Keratinocyte (primary cell): ENCODE measurements around the gene IPMK. TPM values are rescaled to one million over a fixed set of nuclear protein-coding genes. Genes with fewer than 3 reads are reported as not detected.

Source experiments
- DNase-seq: peaks from one replicate; pipeline ENCODE4 v3.0.0-alpha.2; 2011; ENCODE audit warnings: low read depth, missing footprints, low spot score
- FAIRE-seq: peaks from 2 replicates; lab custom pipeline; 2011; peaks lifted over from hg19 to GRCh38; lab: Jason Lieb, UNC
- H2AFZ ChIP-seq: 2 replicates; pipeline ENCODE4 v1.6.0; 2012; ENCODE audit warnings: low read length, control low read depth, inconsistent platforms; ENCODE audit not compliant: control insufficient read depth
- H3K27ac ChIP-seq: 2 replicates; pipeline ENCODE4 v1.5.1; 2011; ENCODE audit warnings: low read length; ENCODE audit not compliant: control insufficient read depth, insufficient read depth
- H3K27me3 ChIP-seq: 3 replicates; pipeline ENCODE4 v1.6.0; 2011; ENCODE audit warnings: low read length; ENCODE audit not compliant: control insufficient read depth, insufficient read depth; ENCODE audit errors: extremely low read depth
- H3K36me3 ChIP-seq, 2 experiments: 2 replicates in 1 of 2; 3 replicates in 1 of 2; pipeline ENCODE4 v1.5.1; 2011; ENCODE audit warnings: low read length in 2 of 2, mild to moderate bottlenecking in 1 of 2; ENCODE audit not compliant: control insufficient read depth in 2 of 2, insufficient read depth in 2 of 2; ENCODE audit errors: extremely low read depth in 1 of 2
- H3K4me1 ChIP-seq: 3 replicates; pipeline ENCODE4 v1.5.1; 2011; ENCODE audit warnings: low read length; ENCODE audit not compliant: control insufficient read depth, insufficient read depth; ENCODE audit errors: extremely low read depth
- H3K4me2 ChIP-seq: 3 replicates; pipeline ENCODE4 v1.6.0; 2011; ENCODE audit warnings: low read depth, low read length; ENCODE audit not compliant: control insufficient read depth, insufficient read depth; ENCODE audit errors: extremely low read depth
- H3K4me3 ChIP-seq, 3 experiments: fragments of 200-600 bp in 1 of 3; sonication (generic) in 1 of 3; 2 replicates in 2 of 3; 3 replicates in 1 of 3; pipeline ENCODE4 v1.5.1; 2011 to 2016; ENCODE audit warnings: low read length in 3 of 3, mild to moderate bottlenecking in 3 of 3, control low read depth in 2 of 3, inconsistent platforms in 1 of 3, low read depth in 1 of 3, mixed read lengths in 1 of 3, mixed run types in 1 of 3, moderate library complexity in 1 of 3; ENCODE audit not compliant: control insufficient read depth in 2 of 3, insufficient read depth in 2 of 3; ENCODE audit errors: extremely low read depth in 1 of 3
- H3K79me2 ChIP-seq: 2 replicates; pipeline ENCODE4 v1.6.0; 2012; ENCODE audit warnings: low read length; ENCODE audit not compliant: control insufficient read depth, insufficient read depth
- H3K9ac ChIP-seq: 3 replicates; pipeline ENCODE4 v1.6.0; 2011; ENCODE audit warnings: low read length; ENCODE audit not compliant: control insufficient read depth, insufficient read depth; ENCODE audit errors: extremely low read depth
- H3K9me1 ChIP-seq: 3 replicates; pipeline ENCODE4 v1.6.0; 2011; ENCODE audit warnings: low read length; ENCODE audit not compliant: control insufficient read depth, insufficient read depth; ENCODE audit errors: extremely low read depth
- H3K9me3 ChIP-seq: 2 replicates; pipeline ENCODE4 v1.5.1; 2012; ENCODE audit warnings: low read depth, low read length; ENCODE audit not compliant: control insufficient read depth
- H4K20me1 ChIP-seq: 3 replicates; pipeline ENCODE4 v1.6.0; 2011; ENCODE audit warnings: low read length; ENCODE audit not compliant: control insufficient read depth, insufficient read depth; ENCODE audit errors: extremely low read depth
- CTCF ChIP-seq, 3 experiments: IDR thresholded peaks in 1 of 3; conservative IDR thresholded peaks in 1 of 3; optimal IDR thresholded peaks in 1 of 3; 2 replicates in 2 of 3; 3 replicates in 1 of 3; pipeline versions ENCODE3 to v1.5.1; 2011; ENCODE audit warnings: low read length in 3 of 3, mild to moderate bottlenecking in 3 of 3, moderate library complexity in 2 of 3, control low read depth in 1 of 3, inconsistent platforms in 1 of 3; ENCODE audit not compliant: insufficient read depth in 2 of 3; ENCODE audit errors: extremely low read depth in 1 of 3
- EZH2 ChIP-seq: IDR thresholded peaks from one replicate; pipeline ENCODE4 v1.6.1; 2012; ENCODE audit warnings: inconsistent platforms, mild to moderate bottlenecking, low read length, moderate library complexity
- dilution Hi-C: fragments of 300-500 bp; cut with MboI; formaldehyde crosslinking; loops from one replicate; pipeline ENCODE4 v1.7.0; 2020; ENCODE audit warnings: low sequenced_read_pairs; ENCODE audit not compliant: extremely low pct_ligation_motif_present
- polyA plus RNA-seq, 5 experiments: library from polyadenylated mRNA; depleted of rRNA in 3 of 5; stranded (reverse) in 3 of 5; stranded (forward) in 1 of 5; unstranded in 1 of 5; fragments of >200 nt; gene quantifications; 1 replicate in 1 of 5; 2 replicates in 3 of 5; 3 replicates in 1 of 5; pipeline versions ENCODE4 v1.2.1 to v1.2.3, GENCODE V29; 2011 to 2012; ENCODE audit warnings: missing spikeins in 2 of 5, low read depth in 1 of 5, low replicate concordance in 1 of 5

IPMK gene
- polyA plus RNA-seq, 1 donor (not counting 4 experiments of a cell fraction or from before 2014, with no cell fraction given) = 4.5 TPM

GRCh38 chr10:58278274-58278961 lies 10.7 kb upstream of the IPMK start:
- Histone ChIP-seq H2AFZ (no peak overlapping the region), H3K36me3 (peaks cover 0 to 2% of the 10 kb centered on the region in 2 experiments), H3K9me1 (no peaks in the 10 kb centered on the region), H4K20me1 (no peaks in the 10 kb centered on the region), H3K79me2 (peaks cover 14% of the 10 kb centered on the region), H3K4me2 (no peak overlapping the region), H3K27ac (no peak overlapping the region), H3K4me1 (peaks cover 37% of the 10 kb centered on the region), H3K9me3 (no peaks in the 10 kb centered on the region), H3K4me3 (no peak overlapping the region), H3K27me3 (no peaks in the 10 kb centered on the region), H3K9ac (no peak overlapping the region)
- no peak for FAIRE-seq
- no peak for DNase-seq
- TF ChIP-seq EZH2 (no peak), CTCF (optimal IDR thresholded peaks at IDR 0.05 in 1 of 3, IDR thresholded peaks at IDR 0.05 in 1 of 3, conservative IDR thresholded peaks at IDR 0.05 in 1 of 3; ENCODE audit: extremely low read depth in 1 of 3, insufficient read depth in 2 of 3, low read length in 3 of 3) (no peak)
- dilution Hi-C loops = no loop called here

- H3K79me2 ChIP-seq = peaks cover 35% of the 10 kb centered on the region
- no peaks in the 10 kb centered on the region for H3K9me3 ChIP-seq
- DNase-seq = no peak
- dilution Hi-C loops = no loop called here
- peaks cover 17% of the 10 kb centered on the region for H3K4me1 ChIP-seq
- no peaks in the 10 kb centered on the region for H4K20me1 ChIP-seq
- H3K27ac ChIP-seq = no peak overlapping the region
- TF ChIP-seq CTCF (optimal IDR thresholded peaks at IDR 0.05 in 1 of 3, IDR thresholded peaks at IDR 0.05 in 1 of 3, conservative IDR thresholded peaks at IDR 0.05 in 1 of 3; ENCODE audit: extremely low read depth in 1 of 3, insufficient read depth in 2 of 3, low read length in 3 of 3) (no peak), EZH2 (no peak)
- H3K27me3 ChIP-seq = no peaks in the 10 kb centered on the region
- no peak overlapping the region for H3K9ac ChIP-seq
- H2AFZ ChIP-seq = no peak overlapping the region
- H3K36me3 ChIP-seq = peaks cover 0 to 2% of the 10 kb centered on the region in 2 experiments
- H3K4me3 ChIP-seq = no peak overlapping the region
- no peak for FAIRE-seq
- no peaks in the 10 kb centered on the region for H3K9me1 ChIP-seq
- H3K4me2 ChIP-seq = no peak overlapping the region
Measured at GRCh38 chr10:58275908-58276307, 8.2 kb upstream of the IPMK start.
